PC-3 (cell line): ENCODE data around the gene HEATR5B.

Experiments
- CTCF ChIP-seq: fragments of 300-600 bp; sonication (generic); conservative IDR thresholded peaks from 2 replicates; pipeline ENCODE4 v1.5.1; 2017; ENCODE audit warnings: antibody characterized with exemption, low read depth, mild to moderate bottlenecking, low read length
- EZH2 ChIP-seq: fragments of 300-600 bp; sonication (generic); IDR thresholded peaks from one replicate; pipeline ENCODE4 v1.6.1; 2017; ENCODE audit warnings: antibody characterized with exemption, mild to moderate bottlenecking, low read length; ENCODE audit not compliant: unreplicated experiment
- EZH2phosphoT487 ChIP-seq: fragments of 300-600 bp; sonication (generic); IDR thresholded peaks from 2 replicates; pipeline ENCODE4 v1.6.1; 2018; ENCODE audit warnings: mild to moderate bottlenecking, antibody characterized with exemption, low read length, borderline replicate concordance

GRCh38 chr2:37037771-37038170, 46.4 kb downstream of the HEATR5B start:
- TF ChIP-seq EZH2 (no peak), CTCF (no peak), EZH2phosphoT487 (no peak)
